Measurements from ENCODE around the gene TRNP1. TPM values are rescaled to one million over a fixed set of nuclear protein-coding genes. Genes with fewer than 3 reads are reported as not detected.

Gene TRNP1
- total RNA-seq, 2 donors from 2014 or later: 14.3 to 21.2 TPM

DNA sequence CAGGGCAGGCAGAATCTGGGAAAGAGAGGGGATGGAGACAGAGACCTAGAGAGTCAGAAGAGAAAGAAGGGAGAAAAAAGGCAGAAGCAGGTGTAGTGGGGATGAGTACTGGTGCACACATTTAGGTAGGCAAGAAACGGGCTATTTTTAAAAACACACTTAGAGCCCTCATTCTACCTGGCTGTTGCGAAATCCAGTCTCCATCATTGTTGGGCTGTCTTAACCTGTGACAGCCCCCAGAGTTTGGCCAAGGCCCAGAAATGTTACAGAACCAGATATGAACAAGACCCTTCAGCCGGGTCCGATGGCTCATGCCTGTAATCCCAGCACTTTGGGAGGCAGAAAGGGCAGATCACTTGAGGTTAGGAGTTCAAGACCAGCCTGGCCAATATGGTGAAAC is 20.7 kb upstream of the TRNP1 start:
- Histone ChIP-seq H3K4me1 (ENCODE audit: control insufficient read depth, insufficient read depth, low read length) (no peaks in the 10 kb centered on the region), H3K9ac (ENCODE audit: extremely low read depth, low read length, poor library complexity, severe bottlenecking) (no peak overlapping the region), H3K36me3 (ENCODE audit: control insufficient read depth, insufficient read depth, low read length) (no peaks in the 10 kb centered on the region), H3K27ac (ENCODE audit: low read depth, low read length) (no peak overlapping the region), H3K27me3 (ENCODE audit: control insufficient read depth, insufficient read depth, low read length, poor library complexity, severe bottlenecking) (no peaks in the 10 kb centered on the region), H3K4me3 (ENCODE audit: low read length) (no peak overlapping the region), H3K9me3 (ENCODE audit: control insufficient read depth, low read length) (no peaks in the 10 kb centered on the region)
- WGBS, 2 experiments (ENCODE audit: insufficient coverage in 1 of 2, insufficient read length in 1 of 2): 91 to 93% methylated on average over 3 to 4 of the region's 4 CpGs
- no peaks in the 10 kb centered on the region for H3K27me3 Mint-ChIP-seq (ENCODE audit: insufficient read depth)
- no peaks in the 10 kb centered on the region for H3K36me3 Mint-ChIP-seq (ENCODE audit: low read depth)
- H3K4me1 Mint-ChIP-seq: no peaks in the 10 kb centered on the region
- no peak overlapping the region for H3K4me3 Mint-ChIP-seq
- no peak for DNase-seq
- H3K27ac Mint-ChIP-seq: no peak overlapping the region
- TF ChIP-seq, protein P1, sequence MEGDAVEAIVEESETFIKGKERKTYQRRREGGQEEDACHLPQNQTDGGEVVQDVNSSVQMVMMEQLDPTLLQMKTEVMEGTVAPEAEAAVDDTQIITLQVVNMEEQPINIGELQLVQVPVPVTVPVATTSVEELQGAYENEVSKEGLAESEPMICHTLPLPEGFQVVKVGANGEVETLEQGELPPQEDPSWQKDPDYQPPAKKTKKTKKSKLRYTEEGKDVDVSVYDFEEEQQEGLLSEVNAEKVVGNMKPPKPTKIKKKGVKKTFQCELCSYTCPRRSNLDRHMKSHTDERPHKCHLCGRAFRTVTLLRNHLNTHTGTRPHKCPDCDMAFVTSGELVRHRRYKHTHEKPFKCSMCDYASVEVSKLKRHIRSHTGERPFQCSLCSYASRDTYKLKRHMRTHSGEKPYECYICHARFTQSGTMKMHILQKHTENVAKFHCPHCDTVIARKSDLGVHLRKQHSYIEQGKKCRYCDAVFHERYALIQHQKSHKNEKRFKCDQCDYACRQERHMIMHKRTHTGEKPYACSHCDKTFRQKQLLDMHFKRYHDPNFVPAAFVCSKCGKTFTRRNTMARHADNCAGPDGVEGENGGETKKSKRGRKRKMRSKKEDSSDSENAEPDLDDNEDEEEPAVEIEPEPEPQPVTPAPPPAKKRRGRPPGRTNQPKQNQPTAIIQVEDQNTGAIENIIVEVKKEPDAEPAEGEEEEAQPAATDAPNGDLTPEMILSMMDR (conservative IDR thresholded peaks at IDR 0.05): no peak
- H3K9me3 Mint-ChIP-seq: no peaks in the 10 kb centered on the region

DNA sequence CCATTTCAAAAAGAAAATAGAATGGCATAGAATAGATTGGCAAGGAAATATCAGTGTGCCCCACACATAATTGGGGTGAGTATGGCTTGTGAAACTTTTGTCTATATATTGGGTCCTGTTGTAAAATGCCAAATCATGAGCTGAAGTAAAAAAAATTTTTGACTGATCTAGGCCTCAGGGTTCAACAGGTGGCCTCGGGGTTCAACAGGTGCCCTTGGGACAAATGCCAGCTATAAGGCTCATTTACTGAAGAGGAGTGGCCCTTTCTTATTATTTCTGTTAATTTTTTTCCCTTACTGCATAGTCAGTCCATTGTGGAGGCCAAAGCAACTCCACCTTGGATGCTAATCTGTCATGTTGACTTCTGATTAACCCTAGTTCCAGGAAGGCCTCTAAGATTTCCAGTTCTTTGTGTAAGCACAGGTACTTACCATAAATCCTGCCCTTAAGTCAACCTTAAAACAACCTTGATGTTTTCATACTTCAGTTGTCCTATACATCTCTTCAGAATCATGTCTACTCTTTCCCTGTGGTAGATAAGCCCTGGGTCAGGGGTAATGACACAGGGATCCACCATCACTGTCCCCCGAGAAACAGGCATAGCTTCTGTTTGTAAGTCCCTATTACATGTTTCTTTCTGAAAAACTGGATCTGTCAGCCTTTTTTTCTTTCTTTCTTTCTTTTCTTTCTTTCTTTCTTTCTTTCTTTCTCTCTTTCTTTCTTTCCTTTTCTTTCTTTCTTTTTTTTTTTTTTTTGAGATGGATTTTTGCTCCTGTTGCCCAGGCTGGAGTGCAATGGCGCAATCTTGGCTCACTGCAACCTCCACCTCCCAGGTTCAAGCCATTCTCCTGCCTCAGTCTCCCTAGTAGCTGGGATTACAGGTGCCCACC is 16.6 kb upstream of the TRNP1 start:
- no peaks in the 10 kb centered on the region for H3K4me1 Mint-ChIP-seq
- no peak overlapping the region for H3K27ac ChIP-seq (ENCODE audit: low read depth, low read length)
- no peak overlapping the region for H3K4me3 ChIP-seq (ENCODE audit: low read length)
- H3K27me3 Mint-ChIP-seq (ENCODE audit: insufficient read depth): no peaks in the 10 kb centered on the region
- no peak overlapping the region for H3K9ac ChIP-seq (ENCODE audit: extremely low read depth, low read length, poor library complexity, severe bottlenecking)
- H3K36me3 Mint-ChIP-seq (ENCODE audit: low read depth): no peaks in the 10 kb centered on the region
- no peaks in the 10 kb centered on the region for H3K9me3 Mint-ChIP-seq
- no peaks in the 10 kb centered on the region for H3K27me3 ChIP-seq (ENCODE audit: control insufficient read depth, insufficient read depth, low read length, poor library complexity, severe bottlenecking)
- DNase-seq: no peak
- TF ChIP-seq, protein P1 (conservative IDR thresholded peaks at IDR 0.05): no peak
- no peaks in the 10 kb centered on the region for H3K9me3 ChIP-seq (ENCODE audit: control insufficient read depth, low read length)
- 90 to 92% methylated on average over 2 to 3 of the region's 3 CpGs for WGBS, 2 experiments (ENCODE audit: insufficient coverage in 1 of 2, insufficient read length in 1 of 2)
- H3K4me1 ChIP-seq (ENCODE audit: control insufficient read depth, insufficient read depth, low read length): no peaks in the 10 kb centered on the region
- H3K27ac Mint-ChIP-seq: no peak overlapping the region
- H3K4me3 Mint-ChIP-seq: no peak overlapping the region
- H3K36me3 ChIP-seq (ENCODE audit: control insufficient read depth, insufficient read depth, low read length): no peaks in the 10 kb centered on the region

DNA sequence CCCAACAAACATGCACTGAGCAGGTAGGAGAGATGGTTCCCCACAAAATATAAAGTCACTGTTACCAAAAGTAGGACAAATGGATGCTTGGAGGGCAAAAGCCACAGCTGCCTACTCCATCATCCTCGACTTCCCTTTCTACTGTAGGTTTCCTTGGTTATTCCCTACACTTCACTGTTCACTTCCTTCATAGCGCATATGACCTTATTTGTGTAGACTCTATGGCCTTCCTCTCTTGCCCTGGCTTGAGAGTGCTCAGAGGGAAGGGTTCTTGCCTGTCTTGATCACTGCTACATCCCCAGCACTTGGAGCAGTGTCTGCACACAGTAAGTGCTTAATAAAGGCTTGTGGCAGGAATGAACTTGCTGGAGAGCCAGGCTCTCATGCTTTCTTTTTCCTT is 14.6 kb upstream of the TRNP1 start:
- H3K27ac ChIP-seq (ENCODE audit: low read depth, low read length): no peak overlapping the region
- Mint-ChIP-seq H3K4me3 (no peak overlapping the region), H3K27me3 (ENCODE audit: insufficient read depth) (peaks cover 7% of the 10 kb centered on the region), H3K4me1 (no peaks in the 10 kb centered on the region), H3K36me3 (ENCODE audit: low read depth) (no peaks in the 10 kb centered on the region), H3K9me3 (no peaks in the 10 kb centered on the region), H3K27ac (no peak overlapping the region)
- H3K9me3 ChIP-seq (ENCODE audit: control insufficient read depth, low read length): no peaks in the 10 kb centered on the region
- DNase-seq: no peak
- no peak overlapping the region for H3K4me3 ChIP-seq (ENCODE audit: low read length)
- H3K4me1 ChIP-seq (ENCODE audit: control insufficient read depth, insufficient read depth, low read length): no peaks in the 10 kb centered on the region
- no peak overlapping the region for H3K9ac ChIP-seq (ENCODE audit: extremely low read depth, low read length, poor library complexity, severe bottlenecking)
- TF ChIP-seq, protein P1 (conservative IDR thresholded peaks at IDR 0.05): no peak
- WGBS, 2 experiments (ENCODE audit: insufficient coverage in 1 of 2, insufficient read length in 1 of 2): 92 to 94% methylated on average over 2 of the region's 2 CpGs
- no peaks in the 10 kb centered on the region for H3K36me3 ChIP-seq (ENCODE audit: control insufficient read depth, insufficient read depth, low read length)
- H3K27me3 ChIP-seq (ENCODE audit: control insufficient read depth, insufficient read depth, low read length, poor library complexity, severe bottlenecking): no peaks in the 10 kb centered on the region

All from endodermal cell (in vitro differentiated cells).